ENCODE results near the gene FKBP11. TPM values are rescaled to one million over a fixed set of nuclear protein-coding genes. Genes with fewer than 3 reads are reported as not detected.

FKBP11 gene
- total and polyA plus RNA-seq, 2 of the 8 experiments (the other 6 are each of a cell fraction or from before 2014, with no cell fraction given): 45.7 to 65.1 TPM

- Histone ChIP-seq H3K23me2 (ENCODE audit: low read depth, low read length) (no peaks in the 10 kb centered on the region), H4K5ac (ENCODE audit: insufficient read length, low read depth, low read length) (no peak overlapping the region), H3K79me2 (ENCODE audit: control insufficient read depth in 1 of 2, insufficient read depth in 2 of 2, low read length in 2 of 2) (peaks cover 0 to 26% of the 10 kb centered on the region in 2 experiments; a peak in 2 of 4 replicates), H3K9me3 (ENCODE audit: insufficient read depth in 2 of 2, low read depth in 1 of 2, low read length in 1 of 2) (no peaks in the 10 kb centered on the region), H3K56ac (replicated peaks; ENCODE audit: insufficient read length, low read depth, low read length) (no peak overlapping the region), H2BK15ac (ENCODE audit: low read length) (no peak overlapping the region), H3K14ac (ENCODE audit: insufficient read length) (no peak overlapping the region), H2BK20ac (ENCODE audit: low read length) (no peak overlapping the region), H2BK120ac (replicated peaks; ENCODE audit: low read depth, low read length) (no peak overlapping the region), H4K20me1 (replicated peaks in 1 of 2; ENCODE audit: control insufficient read depth in 1 of 2, insufficient read depth in 2 of 2, low read length in 2 of 2) (peaks cover 20 to 36% of the 10 kb centered on the region in 2 experiments), H3K4me1 (replicated peaks in 1 of 4; ENCODE audit: control insufficient read depth in 3 of 4, insufficient read depth in 4 of 4, low read length in 3 of 4) (no peaks in the 10 kb centered on the region), H2BK12ac (ENCODE audit: low read depth, low read length) (no peak overlapping the region), H3K27me3 (replicated peaks in 1 of 4; ENCODE audit: control insufficient read depth in 3 of 4, extremely low read depth in 1 of 4, insufficient read depth in 3 of 4, low read length in 3 of 4) (no peaks in the 10 kb centered on the region), H3K9ac (replicated peaks in 1 of 4; ENCODE audit: extremely low read depth in 1 of 4, low read depth in 3 of 4, low read length in 3 of 4) (no peak overlapping the region), H2AK5ac (ENCODE audit: low read depth, low read length) (no peak overlapping the region), H3K23ac (ENCODE audit: insufficient read length) (no peak overlapping the region), H3K18ac (ENCODE audit: extremely low read depth, low read length) (no peak overlapping the region), H3K4me3 (ENCODE audit: extremely low read depth in 1 of 4, insufficient read depth in 2 of 4, low read depth in 3 of 4, low read length in 4 of 4) (no peak overlapping the region), H2BK5ac (ENCODE audit: low read depth, low read length) (no peak overlapping the region), H3K36me3 (ENCODE audit: control insufficient read depth in 2 of 4, insufficient read depth in 4 of 4, low read length in 3 of 4) (peaks cover 24 to 62% (median 44%) of the 10 kb centered on the region in 4 experiments), H3K27ac (ENCODE audit: low read depth, low read length) (no peak overlapping the region), H4K91ac (replicated peaks; ENCODE audit: insufficient read length, low read length) (no peak overlapping the region), H3K79me1 (ENCODE audit: low read depth, low read length) (peaks cover 3% of the 10 kb centered on the region), H2AFZ (ENCODE audit: low read length) (no peak overlapping the region), H3K4ac (replicated peaks; ENCODE audit: insufficient read length, low read depth, low read length) (no peak overlapping the region), H3K4me2 (ENCODE audit: insufficient read depth in 1 of 2, low read depth in 2 of 2, low read length in 2 of 2) (no peak overlapping the region), H4K8ac (ENCODE audit: extremely low read depth, insufficient read depth, low read length) (no peak overlapping the region)
- TF ChIP-seq ZNF274 (IDR thresholded peaks at IDR 0.05; ENCODE audit: borderline replicate concordance, extremely low read depth, low read length) (no peak), RNF2 (IDR thresholded peaks at IDR 0.05; ENCODE audit: borderline replicate concordance, low read depth, low read length, missing control alignments, poor library complexity, severe bottlenecking) (no peak), CREB1 (IDR thresholded peaks at IDR 0.05) (no peak), KDM4A (IDR thresholded peaks at IDR 0.05; ENCODE audit: low read depth, low read length, severe bottlenecking) (no peak), BRCA1 (IDR thresholded peaks at IDR 0.05; ENCODE audit: low read depth, low read length) (no peak), PHF8 (conservative IDR thresholded peaks at IDR 0.05; ENCODE audit: low read depth, low read length) (no peak)
- 94% methylated on average over 7 of the region's 7 CpGs; no CpG with 5 or more reads in 1 of the 2 experiments for WGBS, 2 experiments (ENCODE audit: extremely low coverage in 1 of 2, insufficient coverage in 1 of 2, insufficient read length in 1 of 2, insufficient replicate concordance in 2 of 2, low coverage in 1 of 2, low lambda C conversion rate in 2 of 2, missing lambda C conversion rate in 1 of 2)
- FAIRE-seq (no peak), DNase-seq (ENCODE audit: low read depth in 1 of 2, low spot score in 2 of 2) (no peak)
- ChIA-PET CTCF (ENCODE audit: partially characterized antibody) (interaction anchor here (0.9 to 20.2 kb wide), 14 partner anchors 13 to 101 kb away, joined by 3 to 280 read pairs (median 7); partner anchors contain the start of genes ARF3, DDX23, FKBP11 and WNT10B), POLR2A (ENCODE audit: partially characterized antibody) (interaction anchor here (1.3 to 8.7 kb wide), 3 partner anchors 10 to 111 kb away, joined by 4 to 77 read pairs (median 6); partner anchors contain the start of gene ARF3)
Observed at GRCh38 chr12:48938805-48939204, 13.5 kb upstream of the FKBP11 start.

All from H1 (cell line).